WTC11 (cell line): ENCODE measurements around the gene CCDC6. TPM values are rescaled to one million over a fixed set of nuclear protein-coding genes. Genes with fewer than 3 reads are reported as not detected.
"Not testable (repeated sequence)": the region's sequence is repeated elsewhere in the genome, so short reads cannot be mapped to it uniquely, and the experiment has no call there.

Experiments used
- ATAC-seq: fragments of 200-7000 bp; cut with Tn5 transposase; 2 replicates; pipeline ENCODE4 v1.10.0; 2021; ENCODE audit warnings: mild to moderate bottlenecking, moderate library complexity
- CTCF ChIA-PET: fragments of 300-600 bp; sonication (Branson Sonifier 250); formaldehyde crosslinking; loops from one replicate; lab custom pipeline; 2021; ENCODE audit warnings: antibody characterized with exemption; lab: Charles Lee
- POLR2A ChIA-PET: fragments of 350-600 bp; sonication (Branson Sonifier 250); formaldehyde crosslinking; loops from one replicate; lab custom pipeline; 2021; ENCODE audit warnings: antibody characterized with exemption; lab: Charles Lee
- DNase-seq: peaks from one replicate; pipeline ENCODE4 v3.0.0; 2021; ENCODE audit warnings: low spot score
- H3K27ac Mint-ChIP-seq: 2 replicates; pipeline ENCODE4 v1.8.0; 2021; ENCODE audit warnings: mixed read lengths
- H3K27me3 Mint-ChIP-seq: 2 replicates; pipeline ENCODE4 v1.8.0; 2021; ENCODE audit warnings: low read depth, mild to moderate bottlenecking, moderate library complexity, mixed read lengths
- H3K36me3 Mint-ChIP-seq: 2 replicates; pipeline ENCODE4 v1.8.0; 2021; ENCODE audit warnings: mixed read lengths
- H3K4me1 Mint-ChIP-seq: 2 replicates; pipeline ENCODE4 v1.8.0; 2022; ENCODE audit warnings: mixed read lengths
- H3K4me3 Mint-ChIP-seq: 2 replicates; pipeline ENCODE4 v1.8.0; 2021; ENCODE audit warnings: mild to moderate bottlenecking, moderate library complexity, mixed read lengths
- H3K9me3 Mint-ChIP-seq: 2 replicates; pipeline ENCODE4 v1.8.0; 2021; ENCODE audit warnings: mixed read lengths
- CBFB ChIP-seq: sonication (generic); formaldehyde crosslinking; IDR thresholded peaks from 2 replicates; pipeline ENCODE4 v1.8.1; 2022; ENCODE audit warnings: mild to moderate bottlenecking, low read depth, missing genetic modification reagents
- FOXK1 ChIP-seq: sonication (generic); formaldehyde crosslinking; IDR thresholded peaks from 2 replicates; pipeline ENCODE4 v1.8.0; 2022; ENCODE audit warnings: mild to moderate bottlenecking, moderate library complexity, missing genetic modification reagents
- KAT7 ChIP-seq: sonication (generic); formaldehyde crosslinking; IDR thresholded peaks from 2 replicates; pipeline ENCODE4 v1.8.1; 2023; ENCODE audit warnings: missing genetic modification reagents, mild to moderate bottlenecking, borderline replicate concordance
- NFATC4 ChIP-seq: fragments of 250-450 bp; sonication (Bioruptor Pico); IDR thresholded peaks from 2 replicates; pipeline ENCODE4 v1.9.0; 2021; ENCODE audit warnings: mild to moderate bottlenecking
- NR3C1 ChIP-seq: sonication (generic); formaldehyde crosslinking; conservative IDR thresholded peaks from 2 replicates; pipeline ENCODE4 v1.8.1; 2023; ENCODE audit warnings: low read depth, mild to moderate bottlenecking, missing genetic modification reagents
- RELA ChIP-seq: sonication (generic); formaldehyde crosslinking; IDR thresholded peaks from 2 replicates; pipeline ENCODE4 v1.8.1; 2022; ENCODE audit warnings: missing genetic modification reagents, mild to moderate bottlenecking, borderline replicate concordance
- SMAD4 ChIP-seq: sonication (generic); formaldehyde crosslinking; IDR thresholded peaks from 2 replicates; pipeline ENCODE4 v1.8.0; 2022; ENCODE audit warnings: mild to moderate bottlenecking, missing genetic modification reagents
- ZBTB21 ChIP-seq: sonication (generic); formaldehyde crosslinking; IDR thresholded peaks from 2 replicates; pipeline ENCODE4 v1.8.1; 2023; ENCODE audit warnings: mild to moderate bottlenecking, missing genetic modification reagents, borderline replicate concordance
- total RNA-seq: library from RNA; stranded (reverse); gene quantifications from 3 replicates; pipeline ENCODE4 v1.2.3, GENCODE V29; 2021
- TF ChIP-seq, protein P1 (sequence below): sonication (generic); formaldehyde crosslinking; IDR thresholded peaks from 2 replicates; pipeline ENCODE4 v1.8.0; 2022; ENCODE audit warnings: mild to moderate bottlenecking, missing genetic modification reagents
- TF ChIP-seq, protein P2 (sequence below): fragments of 250-450 bp; sonication (Bioruptor Pico); IDR thresholded peaks from 2 replicates; pipeline ENCODE4 v1.9.0; 2021; ENCODE audit warnings: mild to moderate bottlenecking
- TF ChIP-seq, protein P3 (sequence below): sonication (generic); formaldehyde crosslinking; conservative IDR thresholded peaks from 2 replicates; pipeline ENCODE4 v1.8.1; 2023; ENCODE audit warnings: mild to moderate bottlenecking, low read depth, missing genetic modification reagents, moderate library complexity
- TF ChIP-seq, protein P4 (sequence below): sonication (generic); formaldehyde crosslinking; IDR thresholded peaks from 2 replicates; pipeline ENCODE4 v1.8.1; 2023; ENCODE audit warnings: mild to moderate bottlenecking, missing genetic modification reagents, borderline replicate concordance
- TF ChIP-seq, protein P5 (sequence below): fragments of 250-450 bp; sonication (Bioruptor Pico); IDR thresholded peaks from 2 replicates; pipeline ENCODE4 v2.1.2; 2022; ENCODE audit warnings: mild to moderate bottlenecking, moderate library complexity
- TF ChIP-seq, protein P6 (sequence below): sonication (generic); formaldehyde crosslinking; IDR thresholded peaks from 2 replicates; pipeline ENCODE4 v1.8.1; 2022; ENCODE audit warnings: mild to moderate bottlenecking, moderate library complexity, missing genetic modification reagents

CCDC6 gene
- total RNA-seq, 1 experiment from 2014 or later = 55.2 TPM

DNA sequence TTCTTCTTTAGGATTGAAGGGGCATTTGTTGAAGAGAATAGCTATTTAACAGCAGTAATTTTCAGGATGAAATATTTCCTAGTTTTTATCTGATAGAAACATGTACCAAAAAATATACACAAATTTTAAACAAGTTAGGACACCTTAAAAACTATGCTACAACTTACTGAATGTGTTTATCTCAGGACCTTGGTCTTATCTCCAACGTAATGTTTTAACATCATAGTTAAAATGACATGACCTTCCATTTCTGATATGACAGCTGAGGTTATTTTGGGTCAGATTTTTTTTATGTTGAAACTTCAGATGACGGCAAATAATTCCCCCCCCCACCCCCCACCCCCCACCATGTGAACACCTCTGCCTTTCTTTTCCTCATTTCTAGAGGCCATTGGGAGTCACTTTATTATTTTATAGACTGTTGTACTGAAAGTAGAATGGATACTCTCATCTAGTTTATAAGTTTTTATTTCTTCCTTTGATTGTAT is 161.1 kb downstream of the CCDC6 start:
- TF ChIP-seq CBFB = no peak
- TF ChIP-seq NR3C1 = no peak
- TF ChIP-seq, protein P1, sequence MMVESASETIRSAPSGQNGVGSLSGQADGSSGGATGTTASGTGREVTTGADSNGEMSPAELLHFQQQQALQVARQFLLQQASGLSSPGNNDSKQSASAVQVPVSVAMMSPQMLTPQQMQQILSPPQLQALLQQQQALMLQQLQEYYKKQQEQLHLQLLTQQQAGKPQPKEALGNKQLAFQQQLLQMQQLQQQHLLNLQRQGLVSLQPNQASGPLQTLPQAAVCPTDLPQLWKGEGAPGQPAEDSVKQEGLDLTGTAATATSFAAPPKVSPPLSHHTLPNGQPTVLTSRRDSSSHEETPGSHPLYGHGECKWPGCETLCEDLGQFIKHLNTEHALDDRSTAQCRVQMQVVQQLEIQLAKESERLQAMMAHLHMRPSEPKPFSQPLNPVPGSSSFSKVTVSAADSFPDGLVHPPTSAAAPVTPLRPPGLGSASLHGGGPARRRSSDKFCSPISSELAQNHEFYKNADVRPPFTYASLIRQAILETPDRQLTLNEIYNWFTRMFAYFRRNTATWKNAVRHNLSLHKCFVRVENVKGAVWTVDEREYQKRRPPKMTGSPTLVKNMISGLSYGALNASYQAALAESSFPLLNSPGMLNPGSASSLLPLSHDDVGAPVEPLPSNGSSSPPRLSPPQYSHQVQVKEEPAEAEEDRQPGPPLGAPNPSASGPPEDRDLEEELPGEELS (CRISPR knock-in tag) = no peak
- TF ChIP-seq SMAD4 (CRISPR knock-in tag) = no peak
- TF ChIP-seq, protein P2, sequence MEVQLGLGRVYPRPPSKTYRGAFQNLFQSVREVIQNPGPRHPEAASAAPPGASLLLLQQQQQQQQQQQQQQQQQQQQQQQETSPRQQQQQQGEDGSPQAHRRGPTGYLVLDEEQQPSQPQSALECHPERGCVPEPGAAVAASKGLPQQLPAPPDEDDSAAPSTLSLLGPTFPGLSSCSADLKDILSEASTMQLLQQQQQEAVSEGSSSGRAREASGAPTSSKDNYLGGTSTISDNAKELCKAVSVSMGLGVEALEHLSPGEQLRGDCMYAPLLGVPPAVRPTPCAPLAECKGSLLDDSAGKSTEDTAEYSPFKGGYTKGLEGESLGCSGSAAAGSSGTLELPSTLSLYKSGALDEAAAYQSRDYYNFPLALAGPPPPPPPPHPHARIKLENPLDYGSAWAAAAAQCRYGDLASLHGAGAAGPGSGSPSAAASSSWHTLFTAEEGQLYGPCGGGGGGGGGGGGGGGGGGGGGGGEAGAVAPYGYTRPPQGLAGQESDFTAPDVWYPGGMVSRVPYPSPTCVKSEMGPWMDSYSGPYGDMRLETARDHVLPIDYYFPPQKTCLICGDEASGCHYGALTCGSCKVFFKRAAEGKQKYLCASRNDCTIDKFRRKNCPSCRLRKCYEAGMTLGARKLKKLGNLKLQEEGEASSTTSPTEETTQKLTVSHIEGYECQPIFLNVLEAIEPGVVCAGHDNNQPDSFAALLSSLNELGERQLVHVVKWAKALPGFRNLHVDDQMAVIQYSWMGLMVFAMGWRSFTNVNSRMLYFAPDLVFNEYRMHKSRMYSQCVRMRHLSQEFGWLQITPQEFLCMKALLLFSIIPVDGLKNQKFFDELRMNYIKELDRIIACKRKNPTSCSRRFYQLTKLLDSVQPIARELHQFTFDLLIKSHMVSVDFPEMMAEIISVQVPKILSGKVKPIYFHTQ (CRISPR knock-in tag) = no peak
- TF ChIP-seq RELA (CRISPR knock-in tag) = no peak
- no peak for TF ChIP-seq NFATC4 (CRISPR knock-in tag)
- TF ChIP-seq, protein P3, sequence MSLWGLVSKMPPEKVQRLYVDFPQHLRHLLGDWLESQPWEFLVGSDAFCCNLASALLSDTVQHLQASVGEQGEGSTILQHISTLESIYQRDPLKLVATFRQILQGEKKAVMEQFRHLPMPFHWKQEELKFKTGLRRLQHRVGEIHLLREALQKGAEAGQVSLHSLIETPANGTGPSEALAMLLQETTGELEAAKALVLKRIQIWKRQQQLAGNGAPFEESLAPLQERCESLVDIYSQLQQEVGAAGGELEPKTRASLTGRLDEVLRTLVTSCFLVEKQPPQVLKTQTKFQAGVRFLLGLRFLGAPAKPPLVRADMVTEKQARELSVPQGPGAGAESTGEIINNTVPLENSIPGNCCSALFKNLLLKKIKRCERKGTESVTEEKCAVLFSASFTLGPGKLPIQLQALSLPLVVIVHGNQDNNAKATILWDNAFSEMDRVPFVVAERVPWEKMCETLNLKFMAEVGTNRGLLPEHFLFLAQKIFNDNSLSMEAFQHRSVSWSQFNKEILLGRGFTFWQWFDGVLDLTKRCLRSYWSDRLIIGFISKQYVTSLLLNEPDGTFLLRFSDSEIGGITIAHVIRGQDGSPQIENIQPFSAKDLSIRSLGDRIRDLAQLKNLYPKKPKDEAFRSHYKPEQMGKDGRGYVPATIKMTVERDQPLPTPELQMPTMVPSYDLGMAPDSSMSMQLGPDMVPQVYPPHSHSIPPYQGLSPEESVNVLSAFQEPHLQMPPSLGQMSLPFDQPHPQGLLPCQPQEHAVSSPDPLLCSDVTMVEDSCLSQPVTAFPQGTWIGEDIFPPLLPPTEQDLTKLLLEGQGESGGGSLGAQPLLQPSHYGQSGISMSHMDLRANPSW = no peak
- TF ChIP-seq KAT7 (CRISPR knock-in tag) = no peak
- TF ChIP-seq FOXK1 (CRISPR knock-in tag) = no peak
- TF ChIP-seq, protein P4, sequence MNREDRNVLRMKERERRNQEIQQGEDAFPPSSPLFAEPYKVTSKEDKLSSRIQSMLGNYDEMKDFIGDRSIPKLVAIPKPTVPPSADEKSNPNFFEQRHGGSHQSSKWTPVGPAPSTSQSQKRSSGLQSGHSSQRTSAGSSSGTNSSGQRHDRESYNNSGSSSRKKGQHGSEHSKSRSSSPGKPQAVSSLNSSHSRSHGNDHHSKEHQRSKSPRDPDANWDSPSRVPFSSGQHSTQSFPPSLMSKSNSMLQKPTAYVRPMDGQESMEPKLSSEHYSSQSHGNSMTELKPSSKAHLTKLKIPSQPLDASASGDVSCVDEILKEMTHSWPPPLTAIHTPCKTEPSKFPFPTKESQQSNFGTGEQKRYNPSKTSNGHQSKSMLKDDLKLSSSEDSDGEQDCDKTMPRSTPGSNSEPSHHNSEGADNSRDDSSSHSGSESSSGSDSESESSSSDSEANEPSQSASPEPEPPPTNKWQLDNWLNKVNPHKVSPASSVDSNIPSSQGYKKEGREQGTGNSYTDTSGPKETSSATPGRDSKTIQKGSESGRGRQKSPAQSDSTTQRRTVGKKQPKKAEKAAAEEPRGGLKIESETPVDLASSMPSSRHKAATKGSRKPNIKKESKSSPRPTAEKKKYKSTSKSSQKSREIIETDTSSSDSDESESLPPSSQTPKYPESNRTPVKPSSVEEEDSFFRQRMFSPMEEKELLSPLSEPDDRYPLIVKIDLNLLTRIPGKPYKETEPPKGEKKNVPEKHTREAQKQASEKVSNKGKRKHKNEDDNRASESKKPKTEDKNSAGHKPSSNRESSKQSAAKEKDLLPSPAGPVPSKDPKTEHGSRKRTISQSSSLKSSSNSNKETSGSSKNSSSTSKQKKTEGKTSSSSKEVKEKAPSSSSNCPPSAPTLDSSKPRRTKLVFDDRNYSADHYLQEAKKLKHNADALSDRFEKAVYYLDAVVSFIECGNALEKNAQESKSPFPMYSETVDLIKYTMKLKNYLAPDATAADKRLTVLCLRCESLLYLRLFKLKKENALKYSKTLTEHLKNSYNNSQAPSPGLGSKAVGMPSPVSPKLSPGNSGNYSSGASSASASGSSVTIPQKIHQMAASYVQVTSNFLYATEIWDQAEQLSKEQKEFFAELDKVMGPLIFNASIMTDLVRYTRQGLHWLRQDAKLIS = no peak
- no peak for TF ChIP-seq ZBTB21 (CRISPR knock-in tag)
- TF ChIP-seq, protein P5, sequence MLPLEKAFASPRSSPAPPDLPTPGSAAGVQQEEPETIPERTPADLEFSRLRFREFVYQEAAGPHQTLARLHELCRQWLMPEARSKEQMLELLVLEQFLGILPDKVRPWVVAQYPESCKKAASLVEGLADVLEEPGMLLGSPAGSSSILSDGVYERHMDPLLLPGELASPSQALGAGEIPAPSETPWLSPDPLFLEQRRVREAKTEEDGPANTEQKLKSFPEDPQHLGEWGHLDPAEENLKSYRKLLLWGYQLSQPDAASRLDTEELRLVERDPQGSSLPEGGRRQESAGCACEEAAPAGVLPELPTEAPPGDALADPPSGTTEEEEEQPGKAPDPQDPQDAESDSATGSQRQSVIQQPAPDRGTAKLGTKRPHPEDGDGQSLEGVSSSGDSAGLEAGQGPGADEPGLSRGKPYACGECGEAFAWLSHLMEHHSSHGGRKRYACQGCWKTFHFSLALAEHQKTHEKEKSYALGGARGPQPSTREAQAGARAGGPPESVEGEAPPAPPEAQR = no peak
- TF ChIP-seq, protein P6, sequence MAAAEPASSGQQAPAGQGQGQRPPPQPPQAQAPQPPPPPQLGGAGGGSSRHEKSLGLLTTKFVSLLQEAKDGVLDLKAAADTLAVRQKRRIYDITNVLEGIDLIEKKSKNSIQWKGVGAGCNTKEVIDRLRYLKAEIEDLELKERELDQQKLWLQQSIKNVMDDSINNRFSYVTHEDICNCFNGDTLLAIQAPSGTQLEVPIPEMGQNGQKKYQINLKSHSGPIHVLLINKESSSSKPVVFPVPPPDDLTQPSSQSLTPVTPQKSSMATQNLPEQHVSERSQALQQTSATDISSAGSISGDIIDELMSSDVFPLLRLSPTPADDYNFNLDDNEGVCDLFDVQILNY (CRISPR knock-in tag) = no peak
- Mint-ChIP-seq H3K27ac (no peak overlapping the region), H3K36me3 (peaks cover 16% of the 10 kb centered on the region), H3K4me1 (no peaks in the 10 kb centered on the region), H3K9me3 (peaks cover 19% of the 10 kb centered on the region), H3K4me3 (no peak overlapping the region), H3K27me3 (no peaks in the 10 kb centered on the region; the same call in 1 of the 2 replicates)
- ATAC-seq (no peak), DNase-seq (no peak)
- ChIA-PET POLR2A (no interaction called here), CTCF (no interaction called here)

DNA sequence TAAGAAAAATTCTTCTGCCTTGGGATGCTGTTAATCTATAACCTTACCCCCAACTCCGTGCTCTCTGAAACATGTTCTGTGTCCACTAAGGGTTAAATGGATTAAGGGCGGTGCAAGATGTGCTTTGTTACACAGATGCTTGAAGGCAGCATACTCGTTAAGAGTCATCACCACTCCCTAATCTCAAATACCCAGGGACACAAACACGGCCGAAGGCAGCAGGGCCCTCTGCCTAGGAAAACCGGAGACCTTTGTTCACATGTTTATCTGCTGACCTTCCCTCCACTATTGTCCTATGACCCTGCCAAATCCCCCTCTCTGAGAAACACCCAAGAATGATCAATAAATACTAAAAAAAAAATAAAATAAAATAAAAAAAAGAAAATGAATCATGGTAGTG is 161.6 kb downstream of the CCDC6 start:
- H3K4me3 Mint-ChIP-seq, CTCF ChIA-PET, H3K27ac Mint-ChIP-seq, DNase-seq, POLR2A ChIA-PET, ATAC-seq, H3K4me1 Mint-ChIP-seq, H3K27me3 Mint-ChIP-seq: not testable (repeated sequence)
- Mint-ChIP-seq H3K9me3 (peaks cover 19% of the 10 kb centered on the region), H3K36me3 (peaks cover 16% of the 10 kb centered on the region)

DNA sequence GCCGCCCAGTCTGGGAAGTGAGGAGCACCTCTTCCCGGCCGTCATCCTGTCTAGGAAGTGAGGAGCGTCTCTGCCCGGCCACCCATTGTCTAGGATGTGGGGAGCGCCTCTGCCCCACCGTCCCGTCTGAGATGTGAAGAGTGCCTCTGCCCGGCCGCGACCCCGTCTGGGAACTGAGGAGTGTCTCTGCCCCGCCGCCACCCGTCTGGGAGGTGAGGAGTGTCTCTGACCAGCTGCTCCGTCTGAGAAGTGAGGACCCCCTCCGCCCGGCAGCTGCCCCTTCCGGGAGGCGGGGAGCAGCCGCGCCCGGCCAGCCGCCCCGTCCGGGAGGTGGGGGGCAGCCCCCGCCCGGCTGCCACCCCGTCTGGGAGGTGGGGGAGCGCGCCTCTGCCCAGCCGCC is 162.2 kb downstream of the CCDC6 start:
- Mint-ChIP-seq H3K36me3 (peaks cover 16% of the 10 kb centered on the region), H3K9me3 (peaks cover 19% of the 10 kb centered on the region)
- POLR2A ChIA-PET, H3K27ac Mint-ChIP-seq, ATAC-seq, CTCF ChIA-PET, H3K27me3 Mint-ChIP-seq, H3K4me3 Mint-ChIP-seq, H3K4me1 Mint-ChIP-seq, DNase-seq: not testable (repeated sequence)
